Left ventricle myocardium inferior (tissue), 1 donor: ENCODE results near the gene PALLD. TPM values are rescaled to one million over a fixed set of nuclear protein-coding genes. Genes with fewer than 3 reads are reported as not detected.

ENCODE experiments used
- DNase-seq: peaks from one replicate; pipeline ENCODE4 v3.0.0-alpha.2; 2020
- H3K27ac ChIP-seq: fragments of 200-600 bp; replicated peaks from 2 replicates; pipeline ENCODE4 v1.8.0; 2021
- H3K27me3 ChIP-seq: fragments of 200-600 bp; 2 replicates; pipeline ENCODE4 v1.8.0; 2021; ENCODE audit warnings: low read depth
- H3K36me3 ChIP-seq: fragments of 200-600 bp; 2 replicates; pipeline ENCODE4 v1.8.0; 2021
- H3K4me1 ChIP-seq: fragments of 200-600 bp; 2 replicates; pipeline ENCODE4 v1.8.0; 2021
- H3K4me3 ChIP-seq: fragments of 200-600 bp; 2 replicates; pipeline ENCODE4 v1.8.0; 2021; ENCODE audit warnings: mild to moderate bottlenecking, moderate library complexity
- H3K9me3 ChIP-seq: fragments of 200-600 bp; replicated peaks from 2 replicates; pipeline ENCODE4 v1.8.0; 2021
- intact Hi-C: fragments of 100-400 bp; cut with micrococcal nuclease; formaldehyde crosslinking; loops from one replicate; pipeline ENCODE4 v1.11.0; 2022
- total RNA-seq: library from RNA; stranded (reverse); fragmentation: NEBNext Ultra II Directional; extraction: Animal tissue kit (Norgen Biotek cat#: 25700); gene quantifications from one replicate; pipeline ENCODE4 v1.2.1, GENCODE V29; 2021
- TF ChIP-seq, protein P1 (sequence below): fragments of 200-600 bp; IDR thresholded peaks from 2 replicates; pipeline ENCODE4 v1.8.0; 2021; ENCODE audit warnings: antibody characterized with exemption, mild to moderate bottlenecking, borderline replicate concordance
- donor health status: DM: no; HTN: yes; CAD: no; lungs with severe emphysema.

PALLD gene
- total RNA-seq, 1 donor from 2014 or later = 871 TPM

DNA sequence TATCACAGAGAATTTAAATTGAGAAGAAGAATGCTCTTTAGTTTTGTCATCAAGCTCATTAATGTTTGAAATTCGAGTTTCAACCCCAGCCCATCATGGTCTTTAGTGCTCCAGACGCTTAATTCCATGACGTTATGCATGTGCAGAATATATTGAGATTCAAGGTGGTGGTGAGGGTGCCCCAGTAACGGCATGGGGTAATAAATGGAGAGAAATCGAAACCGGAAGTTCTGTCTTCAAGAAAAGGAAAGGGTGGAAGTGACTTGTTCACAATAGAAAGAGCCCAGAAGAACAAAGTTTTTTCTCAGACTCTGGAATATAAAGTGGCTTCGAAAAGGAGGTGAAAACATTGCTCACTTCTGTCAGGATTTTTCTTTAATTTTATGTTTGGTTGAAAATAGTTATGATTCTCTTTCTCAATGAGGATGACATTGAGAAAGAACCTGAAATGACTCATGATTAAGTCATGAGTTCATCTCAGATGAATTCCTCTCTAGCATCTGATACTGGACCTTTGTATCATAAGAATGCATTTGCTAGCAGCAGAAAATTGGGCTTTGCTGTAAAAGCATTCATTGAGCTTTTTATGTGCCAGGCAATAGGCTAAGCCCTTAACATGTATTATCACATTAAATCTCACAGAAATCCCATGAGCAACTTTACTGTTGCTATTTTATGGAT lies 15.8 kb upstream of the PALLD start:
- intact Hi-C loops = loop anchor here (5.0 kb wide), 1 partner anchor 164 kb away; the partner anchor contains the start of gene DDX60
- TF ChIP-seq, protein P1, sequence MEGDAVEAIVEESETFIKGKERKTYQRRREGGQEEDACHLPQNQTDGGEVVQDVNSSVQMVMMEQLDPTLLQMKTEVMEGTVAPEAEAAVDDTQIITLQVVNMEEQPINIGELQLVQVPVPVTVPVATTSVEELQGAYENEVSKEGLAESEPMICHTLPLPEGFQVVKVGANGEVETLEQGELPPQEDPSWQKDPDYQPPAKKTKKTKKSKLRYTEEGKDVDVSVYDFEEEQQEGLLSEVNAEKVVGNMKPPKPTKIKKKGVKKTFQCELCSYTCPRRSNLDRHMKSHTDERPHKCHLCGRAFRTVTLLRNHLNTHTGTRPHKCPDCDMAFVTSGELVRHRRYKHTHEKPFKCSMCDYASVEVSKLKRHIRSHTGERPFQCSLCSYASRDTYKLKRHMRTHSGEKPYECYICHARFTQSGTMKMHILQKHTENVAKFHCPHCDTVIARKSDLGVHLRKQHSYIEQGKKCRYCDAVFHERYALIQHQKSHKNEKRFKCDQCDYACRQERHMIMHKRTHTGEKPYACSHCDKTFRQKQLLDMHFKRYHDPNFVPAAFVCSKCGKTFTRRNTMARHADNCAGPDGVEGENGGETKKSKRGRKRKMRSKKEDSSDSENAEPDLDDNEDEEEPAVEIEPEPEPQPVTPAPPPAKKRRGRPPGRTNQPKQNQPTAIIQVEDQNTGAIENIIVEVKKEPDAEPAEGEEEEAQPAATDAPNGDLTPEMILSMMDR = no peak
- DNase-seq = no peak
- H3K4me1 ChIP-seq = peaks cover 33% of the 10 kb centered on the region
- no peaks in the 10 kb centered on the region for H3K9me3 ChIP-seq
- no peaks in the 10 kb centered on the region for H3K27me3 ChIP-seq
- H3K4me3 ChIP-seq = peak overlapping the region; percentile 83
- peak overlapping the region; percentile 93 for H3K27ac ChIP-seq
- H3K36me3 ChIP-seq = no peaks in the 10 kb centered on the region

DNA sequence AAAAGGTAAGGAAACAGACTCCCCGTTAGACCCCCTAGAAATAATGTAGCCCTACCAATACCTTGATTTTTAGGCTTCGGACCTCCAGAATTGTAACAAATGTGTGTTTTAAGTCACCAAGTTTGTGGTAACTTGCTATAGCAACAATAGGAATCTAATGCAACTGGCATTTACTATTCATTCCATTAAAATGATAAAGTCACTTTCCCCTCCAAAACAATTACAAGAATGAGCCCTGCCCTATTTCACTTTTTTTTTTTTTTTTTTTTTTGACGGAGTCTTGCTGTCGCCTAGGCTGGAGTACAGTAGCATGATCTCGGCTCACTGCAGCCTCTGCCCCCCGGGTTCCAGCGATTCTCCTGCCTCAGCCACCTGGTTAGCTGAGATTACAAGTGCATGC lies 13.0 kb upstream of the PALLD start:
- TF ChIP-seq, protein P1 = no peak
- no peaks in the 10 kb centered on the region for H3K36me3 ChIP-seq
- no peaks in the 10 kb centered on the region for H3K27me3 ChIP-seq
- no peak for DNase-seq
- H3K27ac ChIP-seq = no peak overlapping the region
- intact Hi-C loops = loop anchor here (5.0 kb wide), 1 partner anchor 167 kb away; the partner anchor contains the start of gene DDX60
- H3K4me3 ChIP-seq = no peak overlapping the region
- no peaks in the 10 kb centered on the region for H3K9me3 ChIP-seq
- peaks cover 41% of the 10 kb centered on the region for H3K4me1 ChIP-seq

DNA sequence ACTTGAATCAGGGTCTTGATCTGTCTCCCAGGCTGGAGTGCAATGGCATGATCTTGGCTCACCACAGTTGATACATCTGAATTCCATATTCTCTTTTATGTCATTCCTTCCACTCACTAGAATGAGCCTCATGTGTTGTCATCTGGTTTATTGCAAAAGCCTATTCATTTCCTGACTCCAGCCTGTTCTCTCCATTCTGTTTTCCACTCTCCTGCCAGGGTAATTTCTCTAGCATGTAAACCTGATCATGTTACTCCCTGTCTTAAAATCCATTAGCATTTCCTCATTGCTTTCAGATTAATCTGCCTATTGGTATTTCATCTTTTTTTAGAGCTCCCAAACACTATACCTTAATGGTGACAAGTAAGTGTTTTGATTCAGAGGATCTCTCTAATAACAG lies 12.2 kb upstream of the PALLD start:
- DNase-seq = no peak
- Histone ChIP-seq H3K4me1 (peaks cover 38% of the 10 kb centered on the region), H3K27me3 (no peaks in the 10 kb centered on the region), H3K27ac (no peak overlapping the region), H3K9me3 (no peaks in the 10 kb centered on the region), H3K4me3 (no peak overlapping the region), H3K36me3 (no peaks in the 10 kb centered on the region)
- intact Hi-C loops = loop anchor here (5.0 kb wide), 1 partner anchor 167 kb away; the partner anchor contains the start of gene DDX60
- TF ChIP-seq, protein P1 = no peak

DNA sequence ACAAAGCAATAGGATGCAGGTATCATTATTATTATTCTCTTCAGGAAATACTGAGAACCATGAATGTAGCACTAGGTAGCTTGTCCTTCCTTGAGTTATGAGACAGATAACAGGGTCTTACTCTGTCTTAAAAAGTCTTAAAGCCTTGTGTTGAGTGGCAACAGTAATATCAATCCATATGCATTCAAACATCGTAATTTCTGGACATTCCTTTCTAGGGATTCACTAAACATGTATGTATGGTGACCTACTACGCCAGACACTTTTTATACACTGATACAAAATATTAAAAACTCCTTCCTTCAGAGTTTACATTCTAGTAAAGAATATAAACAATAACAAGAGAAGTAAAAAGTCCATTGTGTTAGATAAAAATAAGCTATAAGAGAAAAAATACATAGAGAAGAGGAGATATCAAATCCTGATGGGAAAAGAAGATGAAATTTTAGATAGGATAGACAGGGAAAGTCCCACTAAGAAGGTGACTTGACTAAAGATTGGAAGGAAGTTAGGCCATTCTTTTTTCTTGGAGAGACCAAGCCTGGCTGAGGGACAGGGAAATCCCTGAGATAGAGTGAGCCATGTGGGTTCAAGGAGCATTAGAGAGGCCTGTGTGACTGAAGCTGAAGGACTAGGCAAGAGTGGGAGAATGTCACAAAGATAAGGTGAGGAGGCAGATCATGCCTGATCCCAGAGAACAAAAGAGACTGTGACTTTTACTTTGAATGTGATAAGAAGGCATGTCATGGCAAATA lies 11.5 kb upstream of the PALLD start:
- H3K27ac ChIP-seq = no peak overlapping the region
- no peaks in the 10 kb centered on the region for H3K27me3 ChIP-seq
- H3K9me3 ChIP-seq = no peaks in the 10 kb centered on the region
- H3K36me3 ChIP-seq = no peaks in the 10 kb centered on the region
- intact Hi-C loops = no loop called here
- DNase-seq = no peak
- H3K4me1 ChIP-seq = peaks cover 35% of the 10 kb centered on the region
- H3K4me3 ChIP-seq = no peak overlapping the region
- TF ChIP-seq, protein P1 = no peak

DNA sequence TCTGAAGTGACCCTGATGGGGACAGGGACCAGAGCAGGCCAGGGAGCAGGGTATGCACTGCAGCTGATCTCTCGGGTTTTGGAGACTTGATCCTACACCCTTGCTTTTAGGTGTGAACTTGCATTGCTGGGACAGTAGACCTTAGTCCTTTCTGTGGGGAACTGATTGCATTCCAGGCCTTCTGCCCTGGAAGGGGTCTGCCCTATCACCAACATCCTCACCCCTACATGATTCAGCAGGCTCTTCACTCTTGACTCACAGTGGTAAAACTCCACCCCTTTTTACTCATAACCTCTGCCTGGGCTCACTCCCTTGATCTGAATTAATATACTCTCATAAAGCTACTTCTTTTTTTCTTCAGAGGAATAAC lies 10.0 kb upstream of the PALLD start:
- DNase-seq = no peak
- TF ChIP-seq, protein P1 = no peak
- no peaks in the 10 kb centered on the region for H3K9me3 ChIP-seq
- H3K36me3 ChIP-seq = no peaks in the 10 kb centered on the region
- peaks cover 27% of the 10 kb centered on the region for H3K4me1 ChIP-seq
- intact Hi-C loops = no loop called here
- no peaks in the 10 kb centered on the region for H3K27me3 ChIP-seq
- no peak overlapping the region for H3K4me3 ChIP-seq
- no peak overlapping the region for H3K27ac ChIP-seq
